ENCODE data around the gene COL3A1.

- TF ChIP-seq CTCF (IDR thresholded peaks at IDR 0.05; ENCODE audit: extremely low read depth in 1 of 2, insufficient read depth in 1 of 2, low read depth in 1 of 2, low read length in 2 of 2) (no peak), POLR2A (IDR thresholded peaks at IDR 0.05; ENCODE audit: low read depth, low read length) (no peak), JUN (IDR thresholded peaks at IDR 0.05; ENCODE audit: borderline replicate concordance, insufficient read depth, insufficient read length, low read depth) (no peak), EZH2 (IDR thresholded peaks at IDR 0.05; ENCODE audit: borderline replicate concordance, low read depth, low read length, severe bottlenecking) (no peak), POLR2AphosphoS5 (IDR thresholded peaks at IDR 0.05; ENCODE audit: insufficient read depth, low read depth, low read length) (no peak), MAX (IDR thresholded peaks at IDR 0.05; ENCODE audit: insufficient read depth, insufficient read length) (no peak), FOS (IDR thresholded peaks at IDR 0.05; ENCODE audit: borderline replicate concordance, insufficient read depth, low read length) (no peak), MYC (IDR thresholded peaks at IDR 0.05; ENCODE audit: low read depth, low read length) (no peak), GATA2 (IDR thresholded peaks at IDR 0.05; ENCODE audit: insufficient read depth, insufficient read length, low read depth, low read length) (no peak)
These were observed 73.2 kb downstream of the COL3A1 start for GRCh38 chr2:189047171-189047888.

All from endothelial cell of umbilical vein (primary cell).